WTC11 (cell line): Measurements from ENCODE around the gene ST8SIA6. TPM values are rescaled to one million over a fixed set of nuclear protein-coding genes. Genes with fewer than 3 reads are reported as not detected.

Source experiments
- ATAC-seq: fragments of 200-7000 bp; cut with Tn5 transposase; 2 replicates; pipeline ENCODE4 v1.10.0; 2021; ENCODE audit warnings: mild to moderate bottlenecking, moderate library complexity
- CTCF ChIA-PET: fragments of 300-600 bp; sonication (Branson Sonifier 250); formaldehyde crosslinking; loops from one replicate; lab custom pipeline; 2021; ENCODE audit warnings: antibody characterized with exemption; lab: Charles Lee
- POLR2A ChIA-PET: fragments of 350-600 bp; sonication (Branson Sonifier 250); formaldehyde crosslinking; loops from one replicate; lab custom pipeline; 2021; ENCODE audit warnings: antibody characterized with exemption; lab: Charles Lee
- DNase-seq: peaks from one replicate; pipeline ENCODE4 v3.0.0; 2021; ENCODE audit warnings: low spot score
- H3K27ac Mint-ChIP-seq: 2 replicates; pipeline ENCODE4 v1.8.0; 2021; ENCODE audit warnings: mixed read lengths
- H3K27me3 Mint-ChIP-seq: 2 replicates; pipeline ENCODE4 v1.8.0; 2021; ENCODE audit warnings: low read depth, mild to moderate bottlenecking, moderate library complexity, mixed read lengths
- H3K36me3 Mint-ChIP-seq: 2 replicates; pipeline ENCODE4 v1.8.0; 2021; ENCODE audit warnings: mixed read lengths
- H3K4me1 Mint-ChIP-seq: 2 replicates; pipeline ENCODE4 v1.8.0; 2022; ENCODE audit warnings: mixed read lengths
- H3K4me3 Mint-ChIP-seq: 2 replicates; pipeline ENCODE4 v1.8.0; 2021; ENCODE audit warnings: mild to moderate bottlenecking, moderate library complexity, mixed read lengths
- H3K9me3 Mint-ChIP-seq: 2 replicates; pipeline ENCODE4 v1.8.0; 2021; ENCODE audit warnings: mixed read lengths
- AR ChIP-seq: fragments of 250-450 bp; sonication (Bioruptor Pico); IDR thresholded peaks from 2 replicates; pipeline ENCODE4 v1.9.0; 2021; ENCODE audit warnings: mild to moderate bottlenecking
- ATF3 ChIP-seq: sonication (generic); formaldehyde crosslinking; conservative IDR thresholded peaks from 2 replicates; pipeline ENCODE4 v1.8.1; 2022; ENCODE audit warnings: mild to moderate bottlenecking, missing genetic modification reagents
- CBFB ChIP-seq: sonication (generic); formaldehyde crosslinking; IDR thresholded peaks from 2 replicates; pipeline ENCODE4 v1.8.1; 2022; ENCODE audit warnings: mild to moderate bottlenecking, low read depth, missing genetic modification reagents
- FOXP1 ChIP-seq: sonication (generic); formaldehyde crosslinking; IDR thresholded peaks from 2 replicates; pipeline ENCODE4 v1.8.0; 2022; ENCODE audit warnings: missing genetic modification reagents, mild to moderate bottlenecking, moderate library complexity, borderline replicate concordance
- GTF2I ChIP-seq: fragments of 250-450 bp; sonication (Bioruptor Pico); conservative IDR thresholded peaks from 2 replicates; pipeline ENCODE4 v1.4.0; 2021; ENCODE audit warnings: mild to moderate bottlenecking
- JAZF1 ChIP-seq: fragments of 250-450 bp; sonication (Bioruptor Pico); IDR thresholded peaks from 2 replicates; pipeline ENCODE4 v1.9.0; 2021; ENCODE audit warnings: moderate library complexity, mild to moderate bottlenecking, inconsistent platforms
- KAT7 ChIP-seq: sonication (generic); formaldehyde crosslinking; IDR thresholded peaks from 2 replicates; pipeline ENCODE4 v1.8.1; 2023; ENCODE audit warnings: missing genetic modification reagents, mild to moderate bottlenecking, borderline replicate concordance
- MAX ChIP-seq: sonication (generic); formaldehyde crosslinking; IDR thresholded peaks from 2 replicates; pipeline ENCODE4 v1.8.0; 2022; ENCODE audit warnings: mild to moderate bottlenecking, missing genetic modification reagents
- MXD4 ChIP-seq: fragments of 250-450 bp; sonication (Bioruptor Pico); IDR thresholded peaks from 2 replicates; pipeline ENCODE4 v1.8.0; 2021; ENCODE audit warnings: mild to moderate bottlenecking, moderate library complexity, borderline replicate concordance
- OVOL2 ChIP-seq: fragments of 250-450 bp; sonication (Bioruptor Pico); IDR thresholded peaks from 2 replicates; pipeline ENCODE4 v1.9.0; 2021; ENCODE audit warnings: mild to moderate bottlenecking, borderline replicate concordance
- PRDM15 ChIP-seq: sonication (generic); formaldehyde crosslinking; IDR thresholded peaks from 2 replicates; pipeline ENCODE4 v1.8.0; 2022; ENCODE audit warnings: missing genetic modification reagents
- RELA ChIP-seq: sonication (generic); formaldehyde crosslinking; IDR thresholded peaks from 2 replicates; pipeline ENCODE4 v1.8.1; 2022; ENCODE audit warnings: missing genetic modification reagents, mild to moderate bottlenecking, borderline replicate concordance
- SOX15 ChIP-seq: fragments of 250-450 bp; sonication (Bioruptor Pico); IDR thresholded peaks from 2 replicates; pipeline ENCODE4 v1.9.0; 2021; ENCODE audit warnings: mild to moderate bottlenecking
- TP53 ChIP-seq: sonication (generic); formaldehyde crosslinking; IDR thresholded peaks from 2 replicates; pipeline ENCODE4 v1.8.1; 2023; ENCODE audit warnings: mild to moderate bottlenecking, missing genetic modification reagents
- USF2 ChIP-seq: sonication (generic); formaldehyde crosslinking; IDR thresholded peaks from 2 replicates; pipeline ENCODE4 v1.8.1; 2023; ENCODE audit warnings: mild to moderate bottlenecking, missing genetic modification reagents, moderate library complexity
- ZNF532 ChIP-seq: fragments of 250-450 bp; sonication (Bioruptor Pico); IDR thresholded peaks from 2 replicates; pipeline ENCODE4 v1.9.0; 2021; ENCODE audit warnings: mild to moderate bottlenecking, borderline replicate concordance
- total RNA-seq: library from RNA; stranded (reverse); gene quantifications from 3 replicates; pipeline ENCODE4 v1.2.3, GENCODE V29; 2021

ST8SIA6 gene
- total RNA-seq, 1 experiment from 2014 or later, result 3.5 TPM

- no peak for TF ChIP-seq PRDM15 (CRISPR knock-in tag)
Observed at GRCh38 chr10:17368708-17369272, 85.6 kb downstream of the ST8SIA6 start (continued).

GRCh38 chr10:17366705-17367104 is 87.7 kb downstream of the ST8SIA6 start:
- no peak overlapping the region for H3K27ac Mint-ChIP-seq
- POLR2A ChIA-PET, result no interaction called here
- H3K9me3 Mint-ChIP-seq, result peaks cover 15% of the 10 kb centered on the region
- no peak for DNase-seq
- ATAC-seq, result no peak
- no peaks in the 10 kb centered on the region for H3K27me3 Mint-ChIP-seq
- no peak overlapping the region for H3K4me3 Mint-ChIP-seq
- peaks cover 2% of the 10 kb centered on the region for H3K36me3 Mint-ChIP-seq
- H3K4me1 Mint-ChIP-seq, result no peaks in the 10 kb centered on the region
- TF ChIP-seq FOXP1 (CRISPR knock-in tag), result no peak
- TF ChIP-seq CBFB (CRISPR knock-in tag), result no peak
- TF ChIP-seq AR (CRISPR knock-in tag), result no peak
- no peak for TF ChIP-seq SOX15 (CRISPR knock-in tag)
- TF ChIP-seq GTF2I, result no peak
- no peak for TF ChIP-seq USF2
- TF ChIP-seq TP53 (CRISPR knock-in tag), result no peak
- no peak for TF ChIP-seq MAX
- no peak for TF ChIP-seq KAT7 (CRISPR knock-in tag)
- TF ChIP-seq MXD4, result no peak
- no peak for TF ChIP-seq JAZF1 (CRISPR knock-in tag)
- no peak for TF ChIP-seq OVOL2 (CRISPR knock-in tag)
- TF ChIP-seq RELA (CRISPR knock-in tag), result no peak
- TF ChIP-seq ATF3, result no peak
- no peak for TF ChIP-seq ZNF532
- CTCF ChIA-PET, result interaction anchor here (1.5 kb wide), 1 partner anchor 9 kb away, joined by 8 read pairs; no protein-coding TSS in a partner anchor
